HepG2 (cell line): ENCODE measurements around the gene PHRF1. TPM values are rescaled to one million over a fixed set of nuclear protein-coding genes. Genes with fewer than 3 reads are reported as not detected.

Experiments
- BCL6 ChIP-seq: IDR thresholded peaks from 2 replicates; pipeline ENCODE4 v1.6.1; 2016; ENCODE audit warnings: missing genetic modification reagents, missing compliant biosample characterization
- CEBPB ChIP-seq: IDR thresholded peaks from 2 replicates; pipeline ENCODE4 v1.6.1; 2011; ENCODE audit warnings: low read depth, low read length, improper control_type of control experiment, borderline replicate concordance
- CHD4 ChIP-seq: fragments of 200-600 bp; sonication (generic); IDR thresholded peaks from 2 replicates; pipeline ENCODE4 v1.7.0; 2017; ENCODE audit warnings: mild to moderate bottlenecking, low read length, borderline replicate concordance
- EED ChIP-seq: sonication (generic); formaldehyde crosslinking; IDR thresholded peaks from 2 replicates; pipeline ENCODE4 v1.5.0; 2020; ENCODE audit warnings: mild to moderate bottlenecking, missing genetic modification reagents
- GATA4 ChIP-seq: sonication (generic); IDR thresholded peaks from 2 replicates; pipeline ENCODE4 v1.6.1; 2016; ENCODE audit warnings: antibody characterized with exemption, low read depth, borderline replicate concordance
- GFI1 ChIP-seq: sonication (generic); formaldehyde crosslinking; IDR thresholded peaks from 2 replicates; pipeline ENCODE4 v1.5.0; 2020; ENCODE audit warnings: missing genetic modification reagents, mild to moderate bottlenecking, borderline replicate concordance
- HMG20A ChIP-seq: IDR thresholded peaks from 2 replicates; pipeline ENCODE4 v1.6.1; 2016; ENCODE audit warnings: borderline replicate concordance
- KLF6 ChIP-seq: IDR thresholded peaks from 2 replicates; pipeline ENCODE4 v1.8.0; 2016; ENCODE audit warnings: missing biosample characterization, missing genetic modification reagents
- MAFK ChIP-seq, 2 experiments: IDR thresholded peaks in 1 of 2; conservative IDR thresholded peaks in 1 of 2; 2 replicates each; pipeline ENCODE4 v1.6.1; 2011; ENCODE audit warnings: improper control_type of control experiment in 2 of 2, low read length in 2 of 2
- MXD4 ChIP-seq: IDR thresholded peaks from 2 replicates; pipeline ENCODE4 v1.6.1; 2016; ENCODE audit warnings: mild to moderate bottlenecking, missing biosample characterization, missing genetic modification reagents
- NR3C1 ChIP-seq: sonication (generic); formaldehyde crosslinking; IDR thresholded peaks from 2 replicates; pipeline ENCODE4 v1.4.0; 2020; ENCODE audit warnings: missing genetic modification reagents
- SP140L ChIP-seq: sonication (generic); formaldehyde crosslinking; IDR thresholded peaks from 2 replicates; pipeline ENCODE4 v1.4.0; 2020; ENCODE audit warnings: missing genetic modification reagents, borderline replicate concordance
- SRSF9 ChIP-seq: fragments of 200-400 bp; formaldehyde crosslinking; IDR thresholded peaks from 2 replicates; pipeline ENCODE4 v1.6.1; 2018; ENCODE audit warnings: borderline replicate concordance, mild to moderate bottlenecking, low read depth, low read length; ENCODE audit not compliant: insufficient read depth, poor library complexity, severe bottlenecking
- SYNCRIP ChIP-seq: fragments of 200-400 bp; formaldehyde crosslinking; IDR thresholded peaks from 2 replicates; pipeline ENCODE4 v1.6.1; 2018; ENCODE audit warnings: mild to moderate bottlenecking, low read depth, low read length; ENCODE audit not compliant: insufficient read depth
- ZBTB7A ChIP-seq: sonication (generic); formaldehyde crosslinking; IDR thresholded peaks from 2 replicates; pipeline ENCODE4 v1.8.0; 2022; ENCODE audit warnings: mild to moderate bottlenecking, missing genetic modification reagents
- ZNF263 ChIP-seq: sonication (generic); formaldehyde crosslinking; IDR thresholded peaks from 2 replicates; pipeline ENCODE4 v1.4.0; 2020; ENCODE audit warnings: missing genetic modification reagents
- ZNF296 ChIP-seq: sonication (generic); formaldehyde crosslinking; conservative IDR thresholded peaks from 2 replicates; pipeline ENCODE4 v1.5.0; 2020; ENCODE audit warnings: mild to moderate bottlenecking, missing genetic modification reagents
- ZNF335 ChIP-seq: sonication (generic); formaldehyde crosslinking; IDR thresholded peaks from 2 replicates; pipeline ENCODE4 v1.4.0; 2020; ENCODE audit warnings: missing genetic modification reagents
- ZNF562 ChIP-seq: sonication (generic); formaldehyde crosslinking; IDR thresholded peaks from 2 replicates; pipeline ENCODE4 v1.8.0; 2022; ENCODE audit warnings: missing genetic modification reagents, borderline replicate concordance
- ZNF660 ChIP-seq: sonication (generic); formaldehyde crosslinking; IDR thresholded peaks from 2 replicates; pipeline ENCODE4 v1.5.1; 2020; ENCODE audit warnings: mild to moderate bottlenecking, low read depth, missing genetic modification reagents, borderline replicate concordance
- polyA plus RNA-seq, 8 experiments: library from polyadenylated mRNA; depleted of rRNA in 3 of 8; stranded (reverse) in 7 of 8; unstranded in 1 of 8; fragments of >200 nt; fragmentation: Illumina TruSeq in 4 of 8; extraction: Trizol in 4 of 8; gene quantifications; 2 replicates each; pipeline versions ENCODE4 v1.2.1 to v1.2.3, GENCODE V29; 2011 to 2016; ENCODE audit warnings: low read depth in 4 of 8, missing spikeins in 1 of 8, mixed read lengths in 1 of 8; ENCODE audit not compliant: insufficient read depth in 1 of 8
- total RNA-seq, 5 experiments: library from RNA; depleted of rRNA; stranded (reverse); fragments of >200 nt; fragmentation: Illumina TruSeq; extraction: Trizol; gene quantifications; 2 replicates each; pipeline ENCODE4 v1.2.3, GENCODE V29; 2016; ENCODE audit warnings: low read depth in 1 of 5
- TF ChIP-seq, protein P1 (sequence below): sonication (generic); formaldehyde crosslinking; IDR thresholded peaks from 2 replicates; pipeline ENCODE4 v1.4.0; 2020; ENCODE audit warnings: missing genetic modification reagents
- TF ChIP-seq, protein P2 (sequence below): sonication (generic); formaldehyde crosslinking; IDR thresholded peaks from 2 replicates; pipeline ENCODE4 v1.9.0; 2021; ENCODE audit warnings: mild to moderate bottlenecking, missing genetic modification reagents

Gene PHRF1
- total and polyA plus RNA-seq, 2 of the 13 experiments (the other 11 are each of a cell fraction or from before 2014, with no cell fraction given), result 8.2 to 16.7 TPM

DNA sequence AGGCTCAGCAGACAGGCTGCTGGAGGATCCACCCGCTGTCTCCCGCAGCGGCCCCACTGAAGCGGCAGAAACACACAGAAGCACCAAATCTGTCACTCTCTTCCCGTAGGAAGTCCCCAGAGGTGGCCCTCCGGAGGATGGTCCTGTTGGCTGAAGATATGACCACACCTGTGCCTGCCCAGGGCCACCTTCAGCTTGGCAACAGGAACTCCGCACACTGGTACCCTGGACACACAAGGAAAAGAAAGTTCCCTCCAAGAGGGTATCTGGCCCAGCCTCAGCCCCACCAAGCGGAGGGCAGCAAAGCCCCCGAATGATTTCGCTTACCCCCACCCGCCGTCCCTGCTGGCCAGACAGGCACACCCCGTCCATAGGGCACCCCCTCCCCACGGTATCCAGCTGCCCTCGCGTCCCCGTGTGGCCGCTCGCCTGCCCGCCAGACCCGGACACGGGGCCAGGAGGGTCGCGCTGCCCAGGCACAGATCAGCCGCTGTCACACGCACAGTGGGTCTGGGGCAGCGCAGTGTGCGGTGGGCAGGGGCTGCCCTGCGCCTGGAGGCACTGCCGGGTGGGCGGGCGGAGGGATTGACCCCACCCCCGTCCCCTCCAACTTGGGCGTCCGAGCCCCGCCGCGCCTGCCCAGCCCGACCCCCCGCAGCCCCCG lies 8.5 kb upstream of the PHRF1 start (continued):
- no peak for TF ChIP-seq GFI1
- TF ChIP-seq, protein P1, sequence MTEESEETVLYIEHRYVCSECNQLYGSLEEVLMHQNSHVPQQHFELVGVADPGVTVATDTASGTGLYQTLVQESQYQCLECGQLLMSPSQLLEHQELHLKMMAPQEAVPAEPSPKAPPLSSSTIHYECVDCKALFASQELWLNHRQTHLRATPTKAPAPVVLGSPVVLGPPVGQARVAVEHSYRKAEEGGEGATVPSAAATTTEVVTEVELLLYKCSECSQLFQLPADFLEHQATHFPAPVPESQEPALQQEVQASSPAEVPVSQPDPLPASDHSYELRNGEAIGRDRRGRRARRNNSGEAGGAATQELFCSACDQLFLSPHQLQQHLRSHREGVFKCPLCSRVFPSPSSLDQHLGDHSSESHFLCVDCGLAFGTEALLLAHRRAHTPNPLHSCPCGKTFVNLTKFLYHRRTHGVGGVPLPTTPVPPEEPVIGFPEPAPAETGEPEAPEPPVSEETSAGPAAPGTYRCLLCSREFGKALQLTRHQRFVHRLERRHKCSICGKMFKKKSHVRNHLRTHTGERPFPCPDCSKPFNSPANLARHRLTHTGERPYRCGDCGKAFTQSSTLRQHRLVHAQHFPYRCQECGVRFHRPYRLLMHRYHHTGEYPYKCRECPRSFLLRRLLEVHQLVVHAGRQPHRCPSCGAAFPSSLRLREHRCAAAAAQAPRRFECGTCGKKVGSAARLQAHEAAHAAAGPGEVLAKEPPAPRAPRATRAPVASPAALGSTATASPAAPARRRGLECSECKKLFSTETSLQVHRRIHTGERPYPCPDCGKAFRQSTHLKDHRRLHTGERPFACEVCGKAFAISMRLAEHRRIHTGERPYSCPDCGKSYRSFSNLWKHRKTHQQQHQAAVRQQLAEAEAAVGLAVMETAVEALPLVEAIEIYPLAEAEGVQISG, result no peak
- TF ChIP-seq SP140L (CRISPR knock-in tag), result no peak
- peak; percentile 40; the same call in 1 of the 2 replicates for TF ChIP-seq ZBTB7A (CRISPR knock-in tag)
- TF ChIP-seq SYNCRIP, result no peak
- TF ChIP-seq, protein P2, sequence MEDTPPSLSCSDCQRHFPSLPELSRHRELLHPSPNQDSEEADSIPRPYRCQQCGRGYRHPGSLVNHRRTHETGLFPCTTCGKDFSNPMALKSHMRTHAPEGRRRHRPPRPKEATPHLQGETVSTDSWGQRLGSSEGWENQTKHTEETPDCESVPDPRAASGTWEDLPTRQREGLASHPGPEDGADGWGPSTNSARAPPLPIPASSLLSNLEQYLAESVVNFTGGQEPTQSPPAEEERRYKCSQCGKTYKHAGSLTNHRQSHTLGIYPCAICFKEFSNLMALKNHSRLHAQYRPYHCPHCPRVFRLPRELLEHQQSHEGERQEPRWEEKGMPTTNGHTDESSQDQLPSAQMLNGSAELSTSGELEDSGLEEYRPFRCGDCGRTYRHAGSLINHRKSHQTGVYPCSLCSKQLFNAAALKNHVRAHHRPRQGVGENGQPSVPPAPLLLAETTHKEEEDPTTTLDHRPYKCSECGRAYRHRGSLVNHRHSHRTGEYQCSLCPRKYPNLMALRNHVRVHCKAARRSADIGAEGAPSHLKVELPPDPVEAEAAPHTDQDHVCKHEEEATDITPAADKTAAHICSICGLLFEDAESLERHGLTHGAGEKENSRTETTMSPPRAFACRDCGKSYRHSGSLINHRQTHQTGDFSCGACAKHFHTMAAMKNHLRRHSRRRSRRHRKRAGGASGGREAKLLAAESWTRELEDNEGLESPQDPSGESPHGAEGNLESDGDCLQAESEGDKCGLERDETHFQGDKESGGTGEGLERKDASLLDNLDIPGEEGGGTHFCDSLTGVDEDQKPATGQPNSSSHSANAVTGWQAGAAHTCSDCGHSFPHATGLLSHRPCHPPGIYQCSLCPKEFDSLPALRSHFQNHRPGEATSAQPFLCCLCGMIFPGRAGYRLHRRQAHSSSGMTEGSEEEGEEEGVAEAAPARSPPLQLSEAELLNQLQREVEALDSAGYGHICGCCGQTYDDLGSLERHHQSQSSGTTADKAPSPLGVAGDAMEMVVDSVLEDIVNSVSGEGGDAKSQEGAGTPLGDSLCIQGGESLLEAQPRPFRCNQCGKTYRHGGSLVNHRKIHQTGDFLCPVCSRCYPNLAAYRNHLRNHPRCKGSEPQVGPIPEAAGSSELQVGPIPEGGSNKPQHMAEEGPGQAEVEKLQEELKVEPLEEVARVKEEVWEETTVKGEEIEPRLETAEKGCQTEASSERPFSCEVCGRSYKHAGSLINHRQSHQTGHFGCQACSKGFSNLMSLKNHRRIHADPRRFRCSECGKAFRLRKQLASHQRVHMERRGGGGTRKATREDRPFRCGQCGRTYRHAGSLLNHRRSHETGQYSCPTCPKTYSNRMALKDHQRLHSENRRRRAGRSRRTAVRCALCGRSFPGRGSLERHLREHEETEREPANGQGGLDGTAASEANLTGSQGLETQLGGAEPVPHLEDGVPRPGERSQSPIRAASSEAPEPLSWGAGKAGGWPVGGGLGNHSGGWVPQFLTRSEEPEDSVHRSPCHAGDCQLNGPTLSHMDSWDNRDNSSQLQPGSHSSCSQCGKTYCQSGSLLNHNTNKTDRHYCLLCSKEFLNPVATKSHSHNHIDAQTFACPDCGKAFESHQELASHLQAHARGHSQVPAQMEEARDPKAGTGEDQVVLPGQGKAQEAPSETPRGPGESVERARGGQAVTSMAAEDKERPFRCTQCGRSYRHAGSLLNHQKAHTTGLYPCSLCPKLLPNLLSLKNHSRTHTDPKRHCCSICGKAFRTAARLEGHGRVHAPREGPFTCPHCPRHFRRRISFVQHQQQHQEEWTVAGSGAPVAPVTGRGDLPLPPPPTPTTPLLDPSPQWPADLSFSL (CRISPR knock-in tag), result no peak
- no peak for TF ChIP-seq MAFK (conservative IDR thresholded peaks at IDR 0.05 in 1 of 2, IDR thresholded peaks at IDR 0.05 in 1 of 2; ENCODE audit: low read length in 2 of 2)
- TF ChIP-seq BCL6 (CRISPR knock-in tag), result no peak
- TF ChIP-seq ZNF335, result no peak
- no peak for TF ChIP-seq ZNF660
- TF ChIP-seq MXD4 (CRISPR knock-in tag), result no peak
- no peak for TF ChIP-seq NR3C1
- no peak for TF ChIP-seq HMG20A (CRISPR knock-in tag)
- no peak for TF ChIP-seq ZNF263 (CRISPR knock-in tag)
- no peak for TF ChIP-seq CEBPB
- no peak; the same call in 1 of the 2 replicates for TF ChIP-seq ZNF296 (CRISPR knock-in tag)
- no peak for TF ChIP-seq SRSF9
- TF ChIP-seq ZNF562 (CRISPR knock-in tag), result no peak
- no peak for TF ChIP-seq KLF6
- TF ChIP-seq EED (CRISPR knock-in tag), result peak; percentile 29; the same call in 1 of the 2 replicates
- no peak for TF ChIP-seq GATA4
- no peak for TF ChIP-seq CHD4
